ENCODE measurements around the gene MPO. TPM values are rescaled to one million over a fixed set of nuclear protein-coding genes. Genes with fewer than 3 reads are reported as not detected.

Gene MPO
- total and polyA plus RNA-seq, 2 donors (not counting 1 experiment from before 2014, with no cell fraction given) = 0.07 TPM; not detected in 1

- 20% methylated on average over 1 of the region's 5 CpGs for WGBS (ENCODE audit: insufficient coverage)
- no peaks in the 10 kb centered on the region for H4K20me1 ChIP-seq (ENCODE audit: control insufficient read depth, insufficient read depth, low read length, poor library complexity, severe bottlenecking)
- Mint-ChIP-seq H3K4me3 (no peak within 1 kb of the TSS), H3K27ac (no peak within 1 kb of the TSS), H3K4me1 (peaks cover 15% of the 10 kb centered on the region), H3K9me3 (ENCODE audit: insufficient read depth) (no peaks in the 10 kb centered on the region), H3K27me3 (peaks cover 47% of the 10 kb centered on the region)
- ATAC-seq (ENCODE audit: low read depth) (no peak), DNase-seq (no peak)
- peaks cover 0 to 3% (median 0%) of the 10 kb centered on the region in 3 donors for H3K9me3 ChIP-seq (ENCODE audit: control extremely low read depth in 1 of 3, control insufficient read depth in 2 of 3, insufficient read depth in 1 of 3, low read length in 2 of 3)
- ChIA-PET POLR2A (no interaction called here), CTCF (interaction anchor here (1.2 to 2.1 kb wide), 3 partner anchors 11 to 38 kb away, joined by 3 to 11 read pairs (median 5); no protein-coding TSS in a partner anchor)
- TF ChIP-seq CTCF (IDR thresholded peaks at IDR 0.05) = no peak
- no peak for TF ChIP-seq EZH2 (IDR thresholded peaks at IDR 0.05; ENCODE audit: borderline replicate concordance, insufficient read depth, low read depth, low read length, poor library complexity, severe bottlenecking)
- H3K9ac ChIP-seq (ENCODE audit: low read length) = no peak within 1 kb of the TSS
- no peak within 1 kb of the TSS for H3K4me2 ChIP-seq (replicated peaks; ENCODE audit: low read depth, low read length, poor library complexity, severe bottlenecking)
- no peak within 1 kb of the TSS for H3K27ac ChIP-seq (ENCODE audit: low read length in 2 of 2)
- no peaks in the 10 kb centered on the region for H3K79me2 ChIP-seq (ENCODE audit: control insufficient read depth, insufficient read depth, low read length)
- intact Hi-C loops (cut with micrococcal nuclease) = no loop called here
- no peak within 1 kb of the TSS for H3K4me3 ChIP-seq (ENCODE audit: control extremely low read depth in 1 of 5, extremely low read depth in 1 of 5, insufficient read depth in 1 of 5, low read depth in 2 of 5, low read length in 4 of 5)
- H3K4me1 ChIP-seq (ENCODE audit: control insufficient read depth in 2 of 2, insufficient read depth in 2 of 2, low read length in 2 of 2) = peaks cover 5 to 11% of the 10 kb centered on the region in 2 donors
- peaks cover 0 to 24% (median 6%) of the 10 kb centered on the region in 4 experiments for H3K27me3 ChIP-seq (replicated peaks in 1 of 4; ENCODE audit: control extremely low read depth in 1 of 4, control insufficient read depth in 3 of 4, insufficient read depth in 4 of 4, low read length in 3 of 4)
- H2AFZ ChIP-seq (ENCODE audit: insufficient read depth, low read depth, low read length, poor library complexity, severe bottlenecking) = no peak within 1 kb of the TSS
- no peaks in the 10 kb centered on the region for H3K36me3 ChIP-seq (replicated peaks in 1 of 2; ENCODE audit: control extremely low read depth in 1 of 2, control insufficient read depth in 1 of 2, extremely low read depth in 1 of 2, insufficient read depth in 2 of 2, low read length in 1 of 2)
Observed at GRCh38 chr17:58238147-58238634, 42.5 kb downstream of the MPO start, which contains the start of gene LPO. Gene LPO (plus strand): TSS chr17:58238584. CDS start chr17:58242980, 4,396 bp downstream.

GRCh38 chr17:58236394-58236793, 44.3 kb downstream of the MPO start:
- ChIA-PET CTCF (interaction anchor here (1.0 to 1.6 kb wide), 4 partner anchors 9 to 36 kb away, joined by 3 to 10 read pairs (median 4); no protein-coding TSS in a partner anchor), POLR2A (no interaction called here)
- intact Hi-C loops (cut with micrococcal nuclease) = no loop called here
- peaks cover 37% of the 10 kb centered on the region for H3K27me3 Mint-ChIP-seq
- no peak overlapping the region for H3K27ac Mint-ChIP-seq
- Histone ChIP-seq H2AFZ (ENCODE audit: insufficient read depth, low read depth, low read length, poor library complexity, severe bottlenecking) (no peak overlapping the region), H3K9me3 (ENCODE audit: control extremely low read depth in 1 of 3, control insufficient read depth in 2 of 3, insufficient read depth in 1 of 3, low read length in 2 of 3) (no peaks in the 10 kb centered on the region), H3K9ac (ENCODE audit: low read length) (no peak overlapping the region), H3K36me3 (replicated peaks in 1 of 2; ENCODE audit: control extremely low read depth in 1 of 2, control insufficient read depth in 1 of 2, extremely low read depth in 1 of 2, insufficient read depth in 2 of 2, low read length in 1 of 2) (no peaks in the 10 kb centered on the region), H3K4me3 (ENCODE audit: control extremely low read depth in 1 of 5, extremely low read depth in 1 of 5, insufficient read depth in 1 of 5, low read depth in 2 of 5, low read length in 4 of 5) (no peak overlapping the region), H4K20me1 (ENCODE audit: control insufficient read depth, insufficient read depth, low read length, poor library complexity, severe bottlenecking) (no peaks in the 10 kb centered on the region), H3K4me1 (ENCODE audit: control insufficient read depth in 2 of 2, insufficient read depth in 2 of 2, low read length in 2 of 2) (peaks cover 20 to 25% of the 10 kb centered on the region in 2 donors), H3K4me2 (replicated peaks; ENCODE audit: low read depth, low read length, poor library complexity, severe bottlenecking) (no peak overlapping the region), H3K27ac (ENCODE audit: low read length in 2 of 2) (no peak overlapping the region), H3K79me2 (ENCODE audit: control insufficient read depth, insufficient read depth, low read length) (no peaks in the 10 kb centered on the region), H3K27me3 (replicated peaks in 1 of 4; ENCODE audit: control extremely low read depth in 1 of 4, control insufficient read depth in 3 of 4, insufficient read depth in 4 of 4, low read length in 3 of 4) (peaks cover 0 to 13% (median under 1%) of the 10 kb centered on the region in 4 experiments)
- no CpG with 5 or more reads among the region's 2 CpGs for WGBS (ENCODE audit: insufficient coverage)
- TF ChIP-seq EZH2 (IDR thresholded peaks at IDR 0.05; ENCODE audit: borderline replicate concordance, insufficient read depth, low read depth, low read length, poor library complexity, severe bottlenecking) = no peak
- no peak for TF ChIP-seq CTCF (IDR thresholded peaks at IDR 0.05)
- H3K9me3 Mint-ChIP-seq (ENCODE audit: insufficient read depth) = no peaks in the 10 kb centered on the region
- DNase-seq = no peak
- ATAC-seq (ENCODE audit: low read depth) = no peak
- H3K4me1 Mint-ChIP-seq = peaks cover 32% of the 10 kb centered on the region
- H3K4me3 Mint-ChIP-seq = no peak overlapping the region
